OCI-LY3 (cell line): Measurements from ENCODE around the gene SLC35F3.

Experiments
- EZH2phosphoT487 ChIP-seq: fragments of 200-600 bp; shearing (Covaris generic); IDR thresholded peaks from 2 replicates; pipeline ENCODE4 v1.6.1; 2018; ENCODE audit warnings: antibody characterized with exemption, mixed run types, low read depth
- TF ChIP-seq, protein P1 (sequence below): fragments of 200-600, 300-600 bp; sonication (generic); IDR thresholded peaks from 2 replicates; pipeline ENCODE4 v1.5.1; 2014; ENCODE audit warnings: antibody characterized with exemption, low read length, low read depth

DNA sequence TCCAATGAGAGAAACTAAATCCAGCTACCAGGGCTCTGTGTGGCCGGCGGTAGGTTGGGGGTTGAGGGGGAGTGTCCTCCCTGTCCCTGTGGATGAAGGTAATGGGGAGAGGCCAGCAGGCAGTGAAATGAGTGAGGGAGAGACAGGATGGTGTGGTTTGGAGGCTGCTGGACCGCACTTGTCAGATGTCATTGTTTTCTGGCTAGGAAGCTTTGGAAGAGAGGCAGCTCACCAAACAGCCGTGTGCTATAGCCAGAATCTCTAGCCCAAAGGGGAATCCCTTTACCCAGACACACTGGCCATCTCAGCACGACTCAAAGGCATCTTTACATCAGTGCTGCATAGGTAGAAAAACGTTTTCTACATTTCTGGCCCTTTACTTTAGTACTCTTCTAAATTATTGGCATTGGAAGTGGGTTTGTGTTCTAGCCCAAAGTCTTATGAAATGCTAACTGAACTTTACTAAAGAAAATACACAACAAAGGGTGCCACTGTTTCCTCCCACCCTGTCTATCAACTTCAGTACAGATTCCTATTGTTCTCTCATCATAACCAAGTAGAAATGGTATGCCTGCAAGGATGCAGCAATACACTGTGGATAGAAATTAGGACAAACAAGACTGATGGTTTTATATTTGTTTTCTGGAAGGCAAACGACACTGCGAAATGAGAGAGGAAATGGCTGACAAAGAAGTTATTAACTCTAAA, 372.8 kb downstream of the SLC35F3 start:
- TF ChIP-seq, protein P1, sequence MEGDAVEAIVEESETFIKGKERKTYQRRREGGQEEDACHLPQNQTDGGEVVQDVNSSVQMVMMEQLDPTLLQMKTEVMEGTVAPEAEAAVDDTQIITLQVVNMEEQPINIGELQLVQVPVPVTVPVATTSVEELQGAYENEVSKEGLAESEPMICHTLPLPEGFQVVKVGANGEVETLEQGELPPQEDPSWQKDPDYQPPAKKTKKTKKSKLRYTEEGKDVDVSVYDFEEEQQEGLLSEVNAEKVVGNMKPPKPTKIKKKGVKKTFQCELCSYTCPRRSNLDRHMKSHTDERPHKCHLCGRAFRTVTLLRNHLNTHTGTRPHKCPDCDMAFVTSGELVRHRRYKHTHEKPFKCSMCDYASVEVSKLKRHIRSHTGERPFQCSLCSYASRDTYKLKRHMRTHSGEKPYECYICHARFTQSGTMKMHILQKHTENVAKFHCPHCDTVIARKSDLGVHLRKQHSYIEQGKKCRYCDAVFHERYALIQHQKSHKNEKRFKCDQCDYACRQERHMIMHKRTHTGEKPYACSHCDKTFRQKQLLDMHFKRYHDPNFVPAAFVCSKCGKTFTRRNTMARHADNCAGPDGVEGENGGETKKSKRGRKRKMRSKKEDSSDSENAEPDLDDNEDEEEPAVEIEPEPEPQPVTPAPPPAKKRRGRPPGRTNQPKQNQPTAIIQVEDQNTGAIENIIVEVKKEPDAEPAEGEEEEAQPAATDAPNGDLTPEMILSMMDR, result no peak
- TF ChIP-seq EZH2phosphoT487, result no peak
